Effector memory CD4-positive, alpha-beta T cell (primary cell): Measurements from ENCODE around the gene SLAMF8.

ENCODE experiments used
- DNase-seq, 3 donors: peaks; one replicate each; pipeline ENCODE4 v3.0.0-alpha.2; 2020
- H3K27ac ChIP-seq: 2 replicates; pipeline ENCODE4 v1.7.0; 2013; ENCODE audit warnings: mild to moderate bottlenecking, low read length, moderate library complexity; ENCODE audit not compliant: insufficient read depth, poor library complexity, severe bottlenecking
- H3K27me3 ChIP-seq: replicated peaks from 2 replicates; pipeline ENCODE4 v1.7.0; 2013; ENCODE audit warnings: mild to moderate bottlenecking, low read length; ENCODE audit not compliant: insufficient read depth, control insufficient read depth, poor library complexity, severe bottlenecking
- H3K36me3 ChIP-seq: 2 replicates; pipeline ENCODE4 v1.7.0; 2013; ENCODE audit warnings: mild to moderate bottlenecking, low read length, moderate library complexity; ENCODE audit not compliant: control insufficient read depth, insufficient read depth
- H3K4me1 ChIP-seq: 2 replicates; pipeline ENCODE4 v1.7.0; 2013; ENCODE audit warnings: low read length, mild to moderate bottlenecking; ENCODE audit not compliant: control insufficient read depth, insufficient read depth, poor library complexity, severe bottlenecking
- H3K4me3 ChIP-seq: 2 replicates; pipeline ENCODE4 v1.7.0; 2013; ENCODE audit warnings: low read length, low read depth, mild to moderate bottlenecking; ENCODE audit not compliant: insufficient read depth, poor library complexity, severe bottlenecking
- H3K9me3 ChIP-seq: 2 replicates; pipeline ENCODE4 v1.7.0; 2013; ENCODE audit warnings: mild to moderate bottlenecking, low read length, moderate library complexity; ENCODE audit not compliant: control insufficient read depth

The SLAMF8 gene

DNA sequence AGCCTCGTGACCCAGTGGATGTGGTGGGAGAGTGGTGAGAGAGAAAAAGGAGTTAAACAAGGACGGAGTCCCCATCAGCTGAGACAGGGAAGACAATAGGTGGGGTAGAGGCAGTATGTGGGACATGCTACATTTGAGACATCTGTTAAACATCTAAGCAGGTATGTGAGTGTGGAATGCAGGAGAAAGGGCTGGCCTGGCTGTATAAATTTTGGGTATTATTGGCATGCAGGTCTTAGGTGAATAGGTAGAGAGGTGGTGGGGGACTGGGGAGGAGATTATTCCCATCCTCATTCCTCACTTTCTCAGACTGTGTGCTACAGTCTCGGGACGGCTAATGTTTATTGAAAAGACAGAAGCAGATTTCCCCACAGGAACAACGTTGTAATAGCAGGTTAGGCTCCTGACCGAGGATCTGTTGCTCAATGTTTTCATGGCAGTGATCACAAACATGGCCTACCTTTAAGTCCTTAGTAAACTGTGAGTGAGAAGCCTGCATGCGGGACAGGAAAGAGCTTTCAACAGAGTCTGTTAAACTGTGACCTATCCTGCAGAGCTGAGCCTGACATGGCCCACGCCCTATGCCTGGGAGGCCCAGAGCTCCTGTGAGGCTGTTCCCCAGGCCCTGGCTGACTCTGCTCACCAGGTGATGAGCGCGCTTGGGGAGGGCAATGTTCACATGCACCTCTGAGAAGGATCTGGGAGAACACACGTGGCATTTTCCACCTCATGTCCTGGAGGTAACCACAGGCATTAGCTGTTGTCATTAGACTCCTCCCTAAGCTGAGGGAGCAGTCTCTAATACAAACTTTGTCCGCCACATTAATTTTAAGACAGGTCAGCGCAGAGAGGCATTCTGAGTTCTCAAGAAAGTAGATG, 19.3 kb downstream of the SLAMF8 start:
- Histone ChIP-seq H3K27me3 (no peaks in the 10 kb centered on the region), H3K36me3 (no peaks in the 10 kb centered on the region), H3K4me3 (no peak overlapping the region), H3K9me3 (no peaks in the 10 kb centered on the region), H3K27ac (no peak overlapping the region), H3K4me1 (no peaks in the 10 kb centered on the region)
- no peak for DNase-seq

GRCh38 chr1:159847231-159847630, 20.6 kb downstream of the SLAMF8 start:
- no peaks in the 10 kb centered on the region for H3K36me3 ChIP-seq
- H3K9me3 ChIP-seq, result no peaks in the 10 kb centered on the region
- H3K4me3 ChIP-seq, result no peak overlapping the region
- no peaks in the 10 kb centered on the region for H3K4me1 ChIP-seq
- no peaks in the 10 kb centered on the region for H3K27me3 ChIP-seq
- no peak for DNase-seq
- no peak overlapping the region for H3K27ac ChIP-seq

GRCh38 chr1:159848326-159848725, 21.7 kb downstream of the SLAMF8 start:
- no peak overlapping the region for H3K27ac ChIP-seq

GRCh38 chr1:159849626-159850366, 23.1 kb downstream of the SLAMF8 start:
- Histone ChIP-seq H3K27ac (no peak overlapping the region), H3K27me3 (no peaks in the 10 kb centered on the region), H3K4me3 (no peak overlapping the region), H3K9me3 (no peaks in the 10 kb centered on the region), H3K4me1 (no peaks in the 10 kb centered on the region), H3K36me3 (no peaks in the 10 kb centered on the region)
- no peak for DNase-seq

More at GRCh38 chr1:159848326-159848725, 21.7 kb downstream of the SLAMF8 start:
- Histone ChIP-seq H3K36me3 (no peaks in the 10 kb centered on the region), H3K9me3 (no peaks in the 10 kb centered on the region), H3K4me3 (no peak overlapping the region), H3K27me3 (no peaks in the 10 kb centered on the region), H3K4me1 (no peaks in the 10 kb centered on the region)
- DNase-seq, result no peak

GRCh38 chr1:159851407-159851806, 24.7 kb downstream of the SLAMF8 start:
- H3K27me3 ChIP-seq, result no peaks in the 10 kb centered on the region

DNA sequence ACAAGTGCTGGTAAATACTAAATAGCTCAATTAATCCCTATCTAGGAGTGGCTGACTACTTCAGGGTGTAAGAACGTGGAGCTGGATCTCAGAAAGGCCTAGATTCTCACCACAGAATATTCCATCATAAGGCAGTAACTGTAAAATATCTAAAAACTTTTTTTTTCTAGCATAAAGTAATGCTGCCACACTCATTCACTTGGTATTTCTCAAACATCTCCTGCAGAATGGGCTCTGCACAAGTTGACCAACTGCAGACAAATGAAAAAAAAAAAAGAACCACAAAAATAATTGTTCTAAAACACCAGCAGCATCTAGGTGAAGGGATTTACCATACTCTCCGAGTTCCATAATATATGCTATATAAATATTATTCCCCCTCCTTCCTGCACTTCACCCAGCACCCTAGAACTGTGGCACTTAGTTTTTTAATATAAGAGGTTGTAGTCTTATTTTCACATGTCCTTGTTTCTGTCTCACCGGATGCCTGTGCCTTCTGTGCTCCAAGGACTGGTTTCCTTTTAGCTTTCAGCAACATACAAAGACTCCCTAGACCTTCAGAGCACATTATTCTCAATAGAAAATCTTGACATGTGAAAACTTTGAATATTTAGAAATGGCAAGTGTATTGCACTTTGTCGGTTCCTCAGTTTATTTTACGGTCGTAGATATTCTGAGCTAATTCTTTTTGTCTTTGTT, 26.9 kb downstream of the SLAMF8 start:
- no peak for DNase-seq
- Histone ChIP-seq H3K27me3 (no peaks in the 10 kb centered on the region), H3K36me3 (no peaks in the 10 kb centered on the region), H3K4me3 (peak overlapping the region; percentile 76), H3K4me1 (peaks cover 5% of the 10 kb centered on the region), H3K9me3 (no peaks in the 10 kb centered on the region), H3K27ac (peak overlapping the region; percentile 53)

More at GRCh38 chr1:159851407-159851806, 24.7 kb downstream of the SLAMF8 start:
- Histone ChIP-seq H3K27ac (no peak overlapping the region), H3K9me3 (no peaks in the 10 kb centered on the region), H3K36me3 (no peaks in the 10 kb centered on the region), H3K4me3 (no peak overlapping the region), H3K4me1 (peaks cover 5% of the 10 kb centered on the region)
- no peak for DNase-seq

DNA sequence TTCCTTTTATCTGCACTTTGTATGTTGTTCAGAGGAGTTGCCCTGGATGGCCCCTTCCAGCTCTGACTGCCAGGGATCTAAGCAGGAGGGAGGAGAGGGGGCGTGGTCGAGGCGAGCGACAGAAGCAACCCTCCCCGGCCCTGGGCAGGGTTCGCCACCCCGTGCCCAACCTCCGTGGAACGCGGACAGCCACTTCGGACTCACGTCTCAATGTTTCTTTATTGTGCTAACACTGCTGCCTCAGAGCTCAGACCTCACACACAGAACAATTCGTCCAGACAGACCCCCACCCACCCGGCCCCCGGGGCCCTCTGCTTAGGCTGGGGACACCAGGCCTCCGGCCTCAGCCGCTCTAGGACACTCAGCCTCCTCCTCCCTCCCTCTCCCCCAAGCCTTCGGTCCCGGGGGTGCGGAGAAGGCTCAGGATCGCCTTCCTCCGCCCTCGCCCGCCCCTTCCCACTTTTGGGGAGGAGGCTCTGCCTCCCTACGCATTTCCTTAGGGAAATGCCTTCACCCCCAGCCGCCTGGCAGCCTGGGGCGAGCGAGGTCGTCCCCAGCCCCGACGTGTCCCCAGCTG, 27.5 kb downstream of the SLAMF8 start:
- peak overlapping the region; percentile 76 for H3K4me3 ChIP-seq
- no peak for DNase-seq

GRCh38 chr1:159854693-159855192, 28.1 kb downstream of the SLAMF8 start:
- peak; percentile 41 to 50 (median 46) for DNase-seq
- Histone ChIP-seq H3K27ac (peak overlapping the region; percentile 53), H3K4me3 (peak overlapping the region; percentile 76), H3K27me3 (no peaks in the 10 kb centered on the region), H3K4me1 (peaks cover 5% of the 10 kb centered on the region), H3K36me3 (no peaks in the 10 kb centered on the region), H3K9me3 (no peaks in the 10 kb centered on the region)

More for the DNA sequence above, 27.5 kb downstream of the SLAMF8 start:
- Histone ChIP-seq H3K27me3 (no peaks in the 10 kb centered on the region), H3K9me3 (no peaks in the 10 kb centered on the region), H3K4me1 (peaks cover 5% of the 10 kb centered on the region), H3K27ac (peak overlapping the region; percentile 53), H3K36me3 (no peaks in the 10 kb centered on the region)

DNA sequence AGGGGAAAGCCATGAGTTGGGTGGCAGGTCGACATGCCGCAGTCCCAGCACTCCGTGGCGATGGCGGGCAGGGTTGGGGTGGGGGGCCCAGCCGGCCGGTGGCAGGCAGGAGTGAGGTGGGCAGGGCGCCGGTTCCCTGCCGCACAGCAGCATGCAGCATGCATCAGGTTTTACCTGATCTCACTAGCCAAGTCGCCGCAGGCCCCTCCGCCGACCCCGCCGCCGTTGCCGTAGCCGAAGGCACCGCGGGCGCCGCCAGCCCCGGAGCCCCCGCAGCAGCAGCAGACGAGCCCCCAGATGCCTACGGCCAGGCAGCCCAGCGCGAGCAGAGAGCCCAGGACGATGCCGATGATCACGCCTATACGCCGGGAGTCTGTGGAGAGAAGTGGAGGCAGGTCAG, 29.0 kb downstream of the SLAMF8 start:
- H3K4me1 ChIP-seq, result peaks cover 5% of the 10 kb centered on the region
- no peak for DNase-seq
- H3K9me3 ChIP-seq, result no peaks in the 10 kb centered on the region
- no peak overlapping the region for H3K27ac ChIP-seq
- H3K27me3 ChIP-seq, result no peaks in the 10 kb centered on the region
- H3K36me3 ChIP-seq, result no peaks in the 10 kb centered on the region
- no peak overlapping the region for H3K4me3 ChIP-seq
